GM12874 (cell line): ENCODE measurements around the gene BCAR3.

ENCODE experiments used
- TF ChIP-seq, protein P1 (sequence below): IDR thresholded peaks from 2 replicates; pipeline ENCODE4 v1.5.1; 2011; ENCODE audit warnings: low read depth, mild to moderate bottlenecking, control low read depth, low read length, moderate library complexity; ENCODE audit not compliant: insufficient read depth

BCAR3 gene

DNA sequence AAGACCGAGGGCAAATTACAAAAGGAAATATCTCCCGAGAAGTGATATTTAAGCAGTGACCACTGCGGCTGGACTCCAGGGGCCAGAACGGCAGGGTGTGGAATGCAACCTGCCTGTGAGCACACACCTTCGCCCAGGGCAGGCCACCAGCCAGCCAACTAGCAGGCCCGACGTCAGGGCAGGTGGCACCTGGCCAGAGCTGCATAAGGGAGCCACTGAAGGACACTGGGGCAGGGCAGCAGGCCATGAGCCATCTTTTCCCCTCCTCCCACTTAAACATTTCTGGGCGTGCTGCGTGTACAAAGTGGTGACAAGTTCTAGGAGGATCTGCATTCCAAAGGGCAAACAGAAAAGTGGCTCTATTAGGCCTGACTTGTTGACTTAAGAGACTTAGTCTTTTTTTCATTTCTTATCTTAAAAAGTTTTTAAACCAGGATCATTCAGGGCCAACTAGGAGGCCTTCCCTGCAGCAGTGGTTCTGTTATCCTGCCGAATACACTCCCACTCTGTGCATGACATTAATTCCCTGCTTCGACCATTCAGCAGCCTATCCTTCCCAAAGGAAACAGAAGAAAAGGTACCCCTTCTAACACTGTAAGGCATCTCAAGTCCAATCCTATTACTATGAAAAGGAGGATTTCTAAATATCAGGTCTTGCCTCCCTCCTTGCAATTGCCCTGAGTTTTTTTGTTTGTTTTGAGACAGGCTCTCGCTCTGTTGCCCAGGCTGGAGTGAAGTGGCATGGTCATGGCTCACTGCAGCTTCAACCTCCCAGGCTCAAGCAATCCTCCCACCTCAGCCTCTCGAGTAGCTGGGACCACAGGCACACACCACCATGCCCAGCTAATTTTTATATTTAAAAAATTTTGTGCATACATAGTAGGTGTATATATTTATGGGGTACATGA lies 96.3 kb downstream of the BCAR3 start:
- TF ChIP-seq, protein P1, sequence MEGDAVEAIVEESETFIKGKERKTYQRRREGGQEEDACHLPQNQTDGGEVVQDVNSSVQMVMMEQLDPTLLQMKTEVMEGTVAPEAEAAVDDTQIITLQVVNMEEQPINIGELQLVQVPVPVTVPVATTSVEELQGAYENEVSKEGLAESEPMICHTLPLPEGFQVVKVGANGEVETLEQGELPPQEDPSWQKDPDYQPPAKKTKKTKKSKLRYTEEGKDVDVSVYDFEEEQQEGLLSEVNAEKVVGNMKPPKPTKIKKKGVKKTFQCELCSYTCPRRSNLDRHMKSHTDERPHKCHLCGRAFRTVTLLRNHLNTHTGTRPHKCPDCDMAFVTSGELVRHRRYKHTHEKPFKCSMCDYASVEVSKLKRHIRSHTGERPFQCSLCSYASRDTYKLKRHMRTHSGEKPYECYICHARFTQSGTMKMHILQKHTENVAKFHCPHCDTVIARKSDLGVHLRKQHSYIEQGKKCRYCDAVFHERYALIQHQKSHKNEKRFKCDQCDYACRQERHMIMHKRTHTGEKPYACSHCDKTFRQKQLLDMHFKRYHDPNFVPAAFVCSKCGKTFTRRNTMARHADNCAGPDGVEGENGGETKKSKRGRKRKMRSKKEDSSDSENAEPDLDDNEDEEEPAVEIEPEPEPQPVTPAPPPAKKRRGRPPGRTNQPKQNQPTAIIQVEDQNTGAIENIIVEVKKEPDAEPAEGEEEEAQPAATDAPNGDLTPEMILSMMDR = no peak

- TF ChIP-seq, protein P1 = no peak
Measured at GRCh38 chr1:93584261-93585003, 97.2 kb downstream of the BCAR3 start.

DNA sequence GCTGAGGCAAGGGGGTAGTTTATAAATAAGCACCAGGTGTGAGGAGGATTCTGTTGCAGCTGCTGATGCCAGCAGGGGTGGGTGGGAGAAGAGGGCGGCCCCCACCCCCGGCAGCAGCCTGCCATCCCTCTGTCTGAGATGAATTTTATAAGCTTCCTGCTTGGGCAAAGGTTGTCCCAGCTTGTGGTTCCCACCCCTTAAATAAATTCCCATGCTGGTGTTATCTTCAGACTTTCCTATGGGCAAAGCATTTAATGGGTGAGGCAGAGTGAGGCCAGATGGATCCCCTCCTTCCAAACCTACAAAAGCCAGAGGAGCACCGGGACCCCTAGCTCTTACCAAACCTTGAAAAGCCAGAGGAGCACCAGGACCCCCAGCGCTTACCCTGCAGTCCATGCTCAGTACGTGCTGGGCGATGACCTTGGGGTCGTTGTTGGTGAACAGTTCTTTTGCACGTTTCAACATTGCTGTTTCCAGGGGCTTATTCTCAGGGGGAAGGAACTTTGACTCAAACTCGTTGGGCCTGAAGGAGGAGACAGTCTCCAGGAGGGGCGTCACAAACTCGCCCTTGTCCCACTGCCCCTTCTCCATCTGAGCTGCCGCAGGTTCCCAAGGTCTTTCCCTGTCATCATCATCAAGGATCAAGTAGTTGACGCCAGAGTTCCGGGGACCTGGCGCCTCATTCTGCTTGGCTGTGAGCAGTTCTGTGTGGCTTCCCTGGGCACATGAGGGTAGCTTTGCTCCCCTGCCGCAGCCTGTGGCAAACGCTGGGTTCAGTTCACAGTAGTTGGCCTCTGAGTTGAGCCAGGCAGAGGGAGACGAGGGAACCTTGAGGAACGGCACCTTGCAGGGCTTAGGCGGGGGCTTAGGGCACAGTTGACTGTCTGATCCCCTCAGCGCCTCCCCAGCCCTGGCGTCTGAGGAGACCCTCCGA lies 99.5 kb downstream of the BCAR3 start:
- TF ChIP-seq, protein P1 = no peak

DNA sequence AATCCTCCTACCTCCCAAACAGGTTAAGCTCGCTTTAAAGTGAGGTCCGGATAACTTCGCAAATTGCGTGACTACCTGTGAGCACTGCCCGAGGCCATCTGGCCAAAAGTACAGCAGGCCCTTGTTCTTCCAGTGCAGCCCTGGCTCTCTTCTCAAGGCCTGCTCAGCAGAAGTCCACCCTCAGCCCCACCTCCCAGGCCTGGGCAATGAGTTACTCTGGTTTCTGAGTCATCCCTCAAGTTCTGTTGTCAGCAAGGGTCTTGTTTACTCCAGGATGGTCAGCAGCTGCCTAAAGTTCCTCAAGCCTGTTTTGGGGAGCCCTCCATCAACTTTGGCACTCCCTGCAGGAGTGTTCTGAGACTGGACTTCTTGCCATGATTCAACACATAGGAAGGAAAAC lies 101.7 kb downstream of the BCAR3 start:
- TF ChIP-seq, protein P1 = no peak

DNA sequence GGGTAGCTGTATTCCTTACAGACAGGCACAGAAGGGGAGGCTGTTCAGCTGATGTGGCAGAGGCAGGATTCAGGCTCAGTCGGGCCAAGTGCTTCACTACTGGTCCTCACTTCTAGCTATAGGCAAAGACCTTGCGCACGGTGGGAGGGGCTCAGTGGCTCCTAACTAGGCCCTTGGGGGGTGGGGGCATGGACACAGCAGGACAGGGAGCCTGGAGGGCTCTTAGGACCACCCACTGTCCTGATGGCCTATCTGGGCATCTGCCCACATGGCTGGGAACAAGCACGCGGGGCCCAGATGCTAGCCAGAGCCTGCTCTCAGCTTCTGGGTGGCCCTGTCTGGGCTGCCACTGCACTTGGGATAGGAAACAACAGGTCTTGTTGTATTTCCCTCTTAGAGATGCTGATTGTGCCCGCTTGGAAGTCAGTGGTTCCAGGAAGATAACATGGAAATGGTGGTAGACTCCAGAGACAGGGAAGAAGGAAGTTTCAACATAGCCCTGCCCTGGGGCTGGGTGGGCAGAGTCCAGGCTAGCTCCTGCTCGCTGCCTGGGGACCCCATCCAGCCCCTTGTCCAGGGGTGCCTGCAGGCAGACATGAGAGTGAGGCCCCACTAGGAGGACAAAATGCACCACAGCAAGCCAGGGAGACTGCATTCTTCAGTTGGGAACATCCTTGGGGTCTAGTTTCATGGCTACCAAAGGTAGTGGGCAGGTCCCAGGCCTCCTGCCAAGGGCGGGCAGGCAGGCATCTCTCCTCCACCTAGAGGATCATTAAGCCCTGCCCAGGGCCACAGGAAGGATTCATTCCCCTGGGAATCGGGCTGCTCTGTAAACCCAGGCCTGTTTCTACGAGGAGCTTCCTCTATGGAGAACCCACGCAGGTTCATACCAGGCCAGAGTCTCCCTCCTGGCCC lies 102.5 kb downstream of the BCAR3 start:
- TF ChIP-seq, protein P1 = no peak

DNA sequence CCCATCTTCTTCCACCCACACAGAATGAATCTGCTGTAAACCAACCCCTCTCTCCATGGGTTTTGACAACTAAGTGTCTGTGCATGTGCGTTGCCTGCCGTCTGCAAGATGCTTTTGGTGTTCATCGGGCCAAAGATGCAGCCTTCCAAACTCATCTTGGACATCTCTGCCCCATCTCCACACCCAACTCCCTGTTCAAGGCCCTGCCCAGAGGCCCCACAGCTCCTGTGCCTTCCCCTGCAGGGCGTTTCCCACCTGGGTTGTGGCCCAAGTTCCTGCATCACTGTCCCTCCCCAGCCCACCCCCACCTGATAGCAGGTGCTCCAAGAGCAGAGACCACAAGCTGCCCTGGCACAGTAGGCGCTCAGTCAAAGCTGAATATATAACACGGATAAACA lies 103.2 kb downstream of the BCAR3 start:
- TF ChIP-seq, protein P1 = no peak
